ENCODE results near the gene SYCE3.

DNA sequence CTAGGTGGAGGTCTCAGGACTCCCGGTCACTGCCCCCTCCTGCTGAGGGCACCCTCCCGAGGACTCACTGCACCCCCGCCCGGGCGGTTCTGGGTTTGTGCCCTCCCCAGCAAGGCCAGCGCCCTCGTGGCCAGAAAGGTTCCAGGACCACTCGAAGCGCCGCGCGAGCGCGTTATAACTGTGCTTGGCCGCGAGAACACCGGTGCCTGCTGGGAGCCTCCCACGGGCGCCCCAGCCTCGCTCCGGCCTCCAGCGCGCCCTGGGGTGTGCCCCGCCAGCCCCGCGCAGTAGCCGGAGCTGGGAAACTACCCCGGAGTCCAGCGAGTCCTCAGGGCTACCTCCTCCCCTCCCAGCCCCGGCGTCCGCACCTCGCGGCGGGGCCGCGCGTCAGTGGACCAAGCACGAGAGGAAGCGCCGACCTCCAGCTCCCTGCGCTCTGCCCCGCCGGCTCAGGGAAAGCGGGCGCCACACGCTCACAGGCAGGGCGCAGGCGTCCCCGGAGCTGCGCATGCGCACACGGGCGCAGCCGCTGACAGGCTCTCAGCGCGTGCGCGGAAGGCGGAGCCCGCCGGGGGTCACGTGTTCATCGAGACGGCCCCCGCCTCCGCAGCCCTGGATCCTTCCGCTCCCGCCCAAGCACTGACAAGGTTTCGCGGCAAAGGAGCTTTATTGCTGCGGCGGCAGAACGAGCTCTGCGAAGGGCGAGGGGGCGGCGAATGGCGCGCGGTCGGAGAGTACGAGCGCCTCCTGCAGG is 37.4 kb downstream of the SYCE3 start, which contains the start of gene SCO2:
- TF ChIP-seq POLR2A (IDR thresholded peaks at IDR 0.05; ENCODE audit: low read depth), result peak; percentile 18
- TF ChIP-seq, protein P1, sequence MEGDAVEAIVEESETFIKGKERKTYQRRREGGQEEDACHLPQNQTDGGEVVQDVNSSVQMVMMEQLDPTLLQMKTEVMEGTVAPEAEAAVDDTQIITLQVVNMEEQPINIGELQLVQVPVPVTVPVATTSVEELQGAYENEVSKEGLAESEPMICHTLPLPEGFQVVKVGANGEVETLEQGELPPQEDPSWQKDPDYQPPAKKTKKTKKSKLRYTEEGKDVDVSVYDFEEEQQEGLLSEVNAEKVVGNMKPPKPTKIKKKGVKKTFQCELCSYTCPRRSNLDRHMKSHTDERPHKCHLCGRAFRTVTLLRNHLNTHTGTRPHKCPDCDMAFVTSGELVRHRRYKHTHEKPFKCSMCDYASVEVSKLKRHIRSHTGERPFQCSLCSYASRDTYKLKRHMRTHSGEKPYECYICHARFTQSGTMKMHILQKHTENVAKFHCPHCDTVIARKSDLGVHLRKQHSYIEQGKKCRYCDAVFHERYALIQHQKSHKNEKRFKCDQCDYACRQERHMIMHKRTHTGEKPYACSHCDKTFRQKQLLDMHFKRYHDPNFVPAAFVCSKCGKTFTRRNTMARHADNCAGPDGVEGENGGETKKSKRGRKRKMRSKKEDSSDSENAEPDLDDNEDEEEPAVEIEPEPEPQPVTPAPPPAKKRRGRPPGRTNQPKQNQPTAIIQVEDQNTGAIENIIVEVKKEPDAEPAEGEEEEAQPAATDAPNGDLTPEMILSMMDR (IDR thresholded peaks at IDR 0.05), result peak; percentile 36 to 54 (median 43)
